ENCODE data around the gene CD2.

CD2 gene

GRCh38 chr1:116754198-116754977 lies at the start of gene CD2:
Gene CD2 (plus strand): TSS chr1:116754430. CDS start chr1:116754493, 63 bp downstream.
- DNase-seq, result no peak

GRCh38 chr1:116706123-116706522 lies 48.1 kb upstream of the CD2 start:
- DNase-seq, result no peak

GRCh38 chr1:116706841-116707240 lies 47.4 kb upstream of the CD2 start:
- no peak for DNase-seq

- DNase-seq, result no peak
These were observed 45.9 kb upstream of the CD2 start for GRCh38 chr1:116708255-116708900.

- no peak for DNase-seq
These were observed 44.5 kb upstream of the CD2 start for GRCh38 chr1:116709666-116710167.

- no peak for DNase-seq
These were observed 43.6 kb upstream of the CD2 start for GRCh38 chr1:116710420-116711262.

- peak; percentile 71 for DNase-seq
These were observed 42.9 kb upstream of the CD2 start for GRCh38 chr1:116711263-116711840.

- DNase-seq, result no peak
These were observed 41.7 kb upstream of the CD2 start for GRCh38 chr1:116712510-116712909.

- DNase-seq, result no peak
These were observed 40.8 kb upstream of the CD2 start for GRCh38 chr1:116713474-116713873.

- no peak for DNase-seq
These were observed 37.8 kb upstream of the CD2 start for GRCh38 chr1:116716391-116716790.

GRCh38 chr1:116717318-116717717 lies 36.9 kb upstream of the CD2 start:
- DNase-seq, result no peak

- DNase-seq, result no peak
These were observed 33.7 kb upstream of the CD2 start for GRCh38 chr1:116720364-116721038.

- no peak for DNase-seq
These were observed 33.2 kb upstream of the CD2 start for GRCh38 chr1:116721039-116721405.

- no peak for DNase-seq
These were observed 32.7 kb upstream of the CD2 start for GRCh38 chr1:116721451-116722007.

- DNase-seq, result no peak
These were observed 32.0 kb upstream of the CD2 start for GRCh38 chr1:116722016-116722838.

- no peak for DNase-seq
These were observed 29.4 kb upstream of the CD2 start for GRCh38 chr1:116724765-116725375.

GRCh38 chr1:116725798-116726197 lies 28.4 kb upstream of the CD2 start:
- DNase-seq, result no peak

GRCh38 chr1:116726872-116727820 lies 27.1 kb upstream of the CD2 start:
- no peak for DNase-seq

- no peak for DNase-seq
These were observed 22.8 kb upstream of the CD2 start for GRCh38 chr1:116731439-116731838.

- DNase-seq, result no peak
These were observed 21.5 kb upstream of the CD2 start for GRCh38 chr1:116732726-116733125.
